NCI-H146 (cell line): ENCODE results near the gene ARNT2.

Source experiments
- DNase-seq: peaks from one replicate; lab custom pipeline; 2025; lab: John Stamatoyannopoulos, UW

ARNT2 gene

GRCh38 chr15:80594091-80594889, 190.1 kb downstream of the ARNT2 start:
- no peak for DNase-seq

DNA sequence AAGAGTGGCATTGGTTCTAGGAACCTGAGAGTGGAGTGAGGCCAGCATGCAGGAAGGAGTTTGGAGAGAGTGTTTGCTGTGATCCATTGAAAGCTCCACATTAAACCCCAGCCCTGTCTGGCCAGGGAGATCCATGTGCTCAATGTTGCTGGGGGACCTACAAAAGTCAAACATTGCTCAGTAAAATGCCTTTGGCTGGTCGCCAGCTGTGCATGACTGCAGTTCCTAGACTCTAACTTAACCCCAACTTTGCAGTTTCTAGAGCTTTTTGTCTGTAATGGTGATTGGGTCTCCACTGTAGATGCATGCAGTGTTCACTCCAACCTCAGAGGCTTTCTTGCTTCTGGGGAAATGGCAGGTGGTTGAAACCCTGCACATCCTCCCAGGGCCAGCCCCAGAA, 191.2 kb downstream of the ARNT2 start:
- no peak for DNase-seq

DNA sequence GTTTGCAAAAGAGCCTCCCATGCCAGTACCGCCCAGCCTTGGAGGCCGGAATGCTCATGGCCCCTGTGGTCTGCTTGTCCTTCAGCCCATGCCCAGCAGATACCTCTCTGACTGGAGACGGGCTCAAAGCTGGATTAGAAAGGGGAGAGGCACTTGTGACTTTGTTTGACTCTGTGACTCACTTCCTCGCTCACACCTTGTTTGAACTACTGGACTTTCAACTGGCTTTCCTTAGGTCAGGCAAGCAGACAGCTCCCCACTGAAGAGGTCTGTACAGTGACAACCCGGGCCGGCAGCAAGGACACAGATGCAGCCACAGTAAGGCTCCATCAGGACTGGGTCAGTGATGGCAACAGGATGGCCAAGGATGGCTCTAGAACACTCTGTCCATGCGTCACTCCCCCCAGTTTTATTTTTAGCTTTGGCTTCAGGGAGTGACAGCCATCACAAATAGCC, 192.4 kb downstream of the ARNT2 start:
- DNase-seq = no peak

DNA sequence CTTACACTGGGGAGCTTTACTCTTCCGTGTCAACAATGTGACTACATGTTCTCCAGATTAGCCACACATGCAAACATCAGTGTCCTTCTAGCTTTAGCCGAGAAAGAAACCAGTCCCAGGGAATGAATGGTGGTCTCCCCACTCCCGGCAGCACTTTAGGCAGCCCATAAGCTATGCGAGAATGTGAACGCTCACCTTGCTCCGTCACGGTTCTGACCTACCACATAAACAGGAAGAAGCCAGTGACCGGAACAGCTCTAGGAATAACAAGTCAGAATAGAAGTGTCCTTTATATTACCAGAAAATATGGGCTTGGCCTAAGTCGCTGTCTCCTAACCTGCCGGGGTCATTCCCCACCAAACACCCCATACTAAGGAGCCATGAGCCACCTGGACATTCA, 192.9 kb downstream of the ARNT2 start:
- DNase-seq = no peak

- no peak for DNase-seq
These were observed 195.2 kb downstream of the ARNT2 start for GRCh38 chr15:80599359-80599758.

DNA sequence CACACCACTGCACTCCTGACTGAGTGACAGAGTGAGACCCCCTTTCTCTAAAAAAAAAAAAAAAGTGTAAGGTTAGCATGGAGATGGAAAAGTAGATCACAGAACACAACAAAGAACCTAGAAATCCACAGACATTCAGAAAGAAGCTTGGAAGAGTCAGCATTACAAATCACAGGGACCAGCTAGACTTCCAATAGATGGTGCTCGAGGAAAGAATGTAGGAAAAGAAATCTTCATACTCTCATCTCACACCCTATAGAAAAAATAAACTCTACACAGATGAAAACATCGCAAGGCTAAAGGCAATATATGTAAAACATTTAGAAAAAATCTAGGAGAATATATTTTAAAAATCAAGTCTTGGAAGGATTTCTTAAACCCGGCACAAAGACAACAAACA, 196.4 kb downstream of the ARNT2 start:
- no peak for DNase-seq

DNA sequence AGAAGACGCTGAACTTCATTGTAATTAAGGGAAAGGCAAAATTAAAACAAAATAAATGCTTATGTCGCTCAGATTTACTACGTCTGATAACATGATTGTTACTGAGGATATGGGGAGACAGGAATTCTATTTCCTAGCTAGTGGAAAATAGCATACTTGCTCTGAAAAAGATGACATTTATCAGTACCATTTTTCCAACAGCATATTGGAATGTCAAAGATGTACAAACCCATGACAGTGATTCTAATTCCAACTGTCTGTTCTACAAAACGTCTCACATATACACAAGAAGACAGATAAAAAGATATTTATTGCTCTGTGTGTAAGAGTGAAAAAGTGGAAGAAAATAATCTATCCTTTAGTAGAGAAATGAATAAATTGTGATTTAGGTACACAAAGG, 197.1 kb downstream of the ARNT2 start:
- DNase-seq = no peak

- DNase-seq = no peak
These were observed 200.7 kb downstream of the ARNT2 start for GRCh38 chr15:80604583-80605575.

GRCh38 chr15:80605591-80606150, 201.5 kb downstream of the ARNT2 start:
- no peak for DNase-seq

DNA sequence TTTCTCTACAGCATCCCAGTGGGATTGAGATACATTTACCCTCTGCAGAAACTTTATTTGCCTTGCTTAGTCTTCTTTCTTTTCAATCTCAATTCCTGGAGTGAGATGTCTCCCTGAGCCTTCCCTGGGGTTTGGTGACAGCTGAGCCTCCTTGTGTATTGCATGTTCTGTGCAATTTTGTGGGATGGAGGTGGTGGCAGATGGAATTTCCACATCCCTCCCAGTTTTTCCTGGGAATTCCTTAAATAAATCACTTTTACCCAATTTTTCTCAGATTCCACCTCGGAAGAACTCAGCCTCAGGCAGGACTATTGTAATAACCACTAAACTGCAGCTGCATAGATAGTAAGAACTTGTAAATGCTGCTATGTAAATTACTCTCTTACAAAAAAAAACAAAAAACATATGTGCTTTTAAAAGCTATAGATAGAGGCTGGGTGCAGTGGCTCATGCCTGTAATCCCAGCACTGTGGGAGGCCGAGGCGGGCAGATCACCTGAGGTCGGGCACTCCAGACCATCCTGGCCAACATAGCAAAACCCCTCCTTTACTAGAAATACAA, 202.4 kb downstream of the ARNT2 start:
- DNase-seq = no peak

GRCh38 chr15:80607287-80607980, 203.3 kb downstream of the ARNT2 start:
- DNase-seq = no peak

DNA sequence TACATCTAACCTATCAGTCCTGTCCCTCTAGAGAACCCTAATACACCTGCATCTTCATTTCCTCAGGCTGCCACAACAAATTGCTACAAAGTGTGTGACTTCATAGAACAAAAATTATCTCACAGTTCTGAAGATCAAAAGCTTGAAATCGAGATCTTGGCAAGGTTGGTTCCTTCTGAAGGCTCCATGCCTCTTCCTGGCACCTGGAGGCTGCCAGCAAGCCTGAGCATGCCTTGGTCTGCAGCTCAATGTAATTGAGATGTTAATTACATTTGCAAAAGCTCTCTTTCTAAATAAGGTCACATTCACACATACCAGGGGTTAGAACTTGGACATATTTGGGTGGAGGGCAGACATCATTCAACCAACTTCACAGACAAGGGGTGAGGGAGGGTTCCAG, 204.5 kb downstream of the ARNT2 start:
- peak; percentile 74 for DNase-seq

GRCh38 chr15:80609091-80609490, 204.9 kb downstream of the ARNT2 start:
- DNase-seq = no peak

DNA sequence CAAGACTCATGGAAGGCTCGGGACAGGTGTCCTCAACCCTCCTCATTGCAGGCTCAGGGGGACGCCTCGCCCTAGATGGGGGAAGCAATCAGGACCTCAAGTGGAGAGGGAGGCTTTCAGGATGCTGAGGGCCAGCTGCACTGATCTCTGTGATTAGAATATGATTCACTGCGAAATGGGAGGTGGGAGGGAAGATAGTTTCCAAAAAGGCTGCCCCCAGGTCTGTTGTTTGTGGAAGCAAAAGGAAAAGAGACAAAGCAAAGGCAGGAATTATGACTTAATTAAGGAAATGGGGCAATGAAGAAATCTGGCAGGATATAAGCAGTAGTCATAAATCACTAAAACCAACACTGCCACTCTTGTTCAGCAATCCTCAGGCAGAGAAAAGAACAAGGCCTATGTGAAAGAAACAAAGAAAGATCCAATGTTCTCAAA, 205.3 kb downstream of the ARNT2 start:
- peak; percentile 70 for DNase-seq

- no peak for DNase-seq
These were observed 207.4 kb downstream of the ARNT2 start for GRCh38 chr15:80611543-80612080.

DNA sequence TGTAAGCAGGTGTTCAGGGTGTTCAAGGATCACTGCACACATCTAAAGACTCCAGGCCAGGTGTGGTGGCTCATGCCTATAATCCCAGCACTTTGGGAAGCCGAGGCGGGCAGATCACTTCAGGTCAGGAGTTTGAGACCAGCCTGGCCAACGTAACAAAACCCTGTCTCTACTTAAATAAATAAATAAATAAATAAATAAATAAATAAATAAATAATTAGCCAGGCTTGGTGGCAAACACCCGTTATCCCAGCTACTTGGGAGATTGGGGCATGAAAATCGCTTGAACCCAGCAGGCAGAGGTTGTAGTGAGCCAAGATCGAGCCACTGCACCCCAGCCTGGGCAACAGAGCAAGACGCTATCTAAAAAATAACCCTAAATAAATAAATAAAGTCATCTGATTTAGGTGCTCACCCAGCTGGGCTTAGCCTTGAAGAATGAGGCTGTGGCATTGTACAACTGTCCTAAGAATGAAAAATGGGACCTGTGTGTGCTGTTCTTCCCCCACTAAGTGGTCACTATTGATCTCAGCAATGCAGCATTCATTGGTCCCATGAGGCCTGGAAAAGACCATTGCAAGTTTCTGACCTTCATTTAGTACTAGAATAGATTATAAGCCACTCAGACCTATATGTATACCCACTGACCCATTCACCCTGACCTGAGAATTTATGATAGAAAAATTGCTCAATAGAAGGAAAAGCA, 208.1 kb downstream of the ARNT2 start:
- DNase-seq = peak; percentile 48

- DNase-seq = peak; percentile 19
These were observed 209.7 kb downstream of the ARNT2 start for GRCh38 chr15:80613762-80614365.

GRCh38 chr15:80614711-80615360, 210.7 kb downstream of the ARNT2 start:
- no peak for DNase-seq

GRCh38 chr15:80615361-80615736, 211.2 kb downstream of the ARNT2 start:
- no peak for DNase-seq
